GM04503 (cell line): ENCODE measurements around the gene C1QTNF5.

ENCODE experiments used
- DNase-seq: peaks from one replicate; pipeline ENCODE4 v3.0.0-alpha.2; 2012; ENCODE audit warnings: low read depth

C1QTNF5 gene

GRCh38 chr11:119317592-119318239 is 23.0 kb downstream of the C1QTNF5 start:
- DNase-seq = no peak

GRCh38 chr11:119316729-119317591 is 23.7 kb downstream of the C1QTNF5 start, which contains the start of gene MCAM:
Gene MCAM, minus strand, starts transcription at chr11:119317130. Its CDS starts 29 bp downstream, at chr11:119317101.
- no peak for DNase-seq

- DNase-seq = no peak
These were observed 24.5 kb downstream of the C1QTNF5 start for GRCh38 chr11:119316016-119316728.

- DNase-seq = no peak
These were observed 25.3 kb downstream of the C1QTNF5 start for GRCh38 chr11:119315131-119316015.

GRCh38 chr11:119314726-119315125 is 26.0 kb downstream of the C1QTNF5 start:
- DNase-seq = no peak

GRCh38 chr11:119310682-119311052 is 30.0 kb downstream of the C1QTNF5 start:
- no peak for DNase-seq

- DNase-seq = no peak
These were observed 30.6 kb downstream of the C1QTNF5 start for GRCh38 chr11:119309953-119310681.

GRCh38 chr11:119309411-119309810 is 31.3 kb downstream of the C1QTNF5 start:
- DNase-seq = no peak

GRCh38 chr11:119307974-119308373 is 32.7 kb downstream of the C1QTNF5 start:
- DNase-seq = no peak

GRCh38 chr11:119307219-119307618 is 33.5 kb downstream of the C1QTNF5 start:
- DNase-seq = no peak

GRCh38 chr11:119306373-119306890 is 34.3 kb downstream of the C1QTNF5 start:
- DNase-seq = no peak

GRCh38 chr11:119305556-119306372 is 34.9 kb downstream of the C1QTNF5 start:
- no peak for DNase-seq

- no peak for DNase-seq
These were observed 37.4 kb downstream of the C1QTNF5 start for GRCh38 chr11:119303227-119303718.

GRCh38 chr11:119300198-119300964 is 40.3 kb downstream of the C1QTNF5 start:
- DNase-seq = no peak

- no peak for DNase-seq
These were observed 41.3 kb downstream of the C1QTNF5 start for GRCh38 chr11:119299416-119299815.

- DNase-seq = no peak
These were observed 42.0 kb downstream of the C1QTNF5 start for GRCh38 chr11:119298726-119299125.

GRCh38 chr11:119297938-119298337 is 42.7 kb downstream of the C1QTNF5 start:
- DNase-seq = no peak

GRCh38 chr11:119295178-119295577 is 45.5 kb downstream of the C1QTNF5 start:
- no peak for DNase-seq

GRCh38 chr11:119293461-119293860 is 47.2 kb downstream of the C1QTNF5 start:
- no peak for DNase-seq
